Stimulated activated CD4-positive, alpha-beta T cell treated with anti-CD3 and anti-CD28 coated beads, Interleukin-15, amount 100 ng/mL, for 24 hours (primary cell): ENCODE results near the gene ATXN7L2.

Experiments
- DNase-seq: peaks from one replicate; pipeline ENCODE4 v3.0.0-alpha.2; 2020

Gene ATXN7L2

DNA sequence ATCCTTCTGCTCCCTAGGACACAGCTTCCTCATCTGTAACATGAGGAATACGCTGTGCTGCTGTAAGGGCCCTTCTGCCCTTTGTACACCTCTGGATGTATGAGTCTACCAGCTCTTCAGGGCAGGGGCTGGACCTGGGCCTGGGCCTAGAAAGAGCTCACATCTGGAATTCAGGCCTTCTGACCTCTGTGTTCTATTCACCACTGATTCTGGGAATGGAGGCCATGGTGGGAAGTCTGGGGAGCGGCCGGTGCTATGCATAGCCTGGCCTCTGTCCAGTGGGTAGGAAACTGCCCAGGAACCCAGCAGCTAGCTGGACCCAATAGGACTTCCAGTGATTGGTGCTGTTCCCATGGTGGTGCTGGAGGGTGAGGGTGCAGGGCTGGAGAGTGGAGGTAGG, 45.0 kb downstream of the ATXN7L2 start:
- DNase-seq, result no peak

DNA sequence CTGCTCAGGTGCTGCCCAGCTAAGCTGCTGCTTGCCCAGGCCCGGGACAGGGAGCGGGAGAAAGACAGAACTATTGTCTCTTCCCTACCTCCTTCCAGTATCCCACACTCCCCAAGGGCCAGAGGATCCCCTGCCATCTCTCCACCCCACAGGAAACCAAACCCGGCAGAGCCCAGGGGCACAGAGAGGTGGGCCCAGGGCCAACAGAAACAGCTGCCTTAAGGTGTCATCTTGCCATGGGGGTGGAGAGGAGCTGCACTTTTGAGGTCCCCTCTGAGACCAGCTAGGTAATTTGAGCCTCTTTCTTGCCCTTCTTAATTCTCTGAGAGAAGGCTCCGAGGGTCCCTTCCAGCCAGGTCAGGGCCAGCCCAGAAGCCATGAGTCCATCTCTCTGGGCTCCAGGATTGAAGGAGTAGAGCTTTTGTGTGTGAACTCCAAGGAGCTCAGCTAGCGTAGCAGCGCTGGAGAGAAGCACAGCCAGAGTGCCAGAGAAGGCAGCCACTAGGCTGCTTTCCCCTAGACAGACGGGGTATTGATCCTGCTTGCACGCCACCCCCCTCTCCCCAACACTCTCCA, 46.3 kb downstream of the ATXN7L2 start:
- no peak for DNase-seq

DNA sequence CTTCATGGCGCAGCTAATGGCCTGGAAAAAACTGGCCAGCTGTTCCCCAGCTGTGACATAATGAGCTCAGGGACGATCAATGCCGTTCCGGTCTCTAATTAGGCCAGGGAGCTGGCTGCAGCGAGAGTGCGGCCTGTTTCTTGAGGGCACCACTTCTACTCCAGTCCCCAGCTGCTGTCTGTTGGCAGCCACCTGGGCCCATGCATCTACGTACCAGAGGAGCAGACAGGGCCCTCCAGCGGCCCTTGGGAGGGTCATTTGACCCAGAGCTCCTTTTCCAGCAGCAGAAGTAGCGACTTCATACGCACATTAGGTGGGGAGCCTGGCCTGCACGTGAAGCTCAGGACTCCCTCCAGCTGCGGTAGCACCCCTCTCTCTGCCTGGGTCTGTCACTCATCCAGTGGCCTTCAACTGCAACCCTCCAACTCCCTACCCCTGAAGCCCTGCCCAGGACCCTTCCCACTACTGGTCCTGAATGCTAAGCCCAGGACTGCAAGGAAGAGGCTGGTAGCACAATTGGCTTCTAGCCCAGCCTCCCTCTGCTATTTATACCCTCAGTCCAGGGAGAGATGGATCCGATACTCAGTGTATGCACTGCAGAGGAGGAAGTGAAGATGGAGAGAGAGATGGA, 46.9 kb downstream of the ATXN7L2 start:
- no peak for DNase-seq

DNA sequence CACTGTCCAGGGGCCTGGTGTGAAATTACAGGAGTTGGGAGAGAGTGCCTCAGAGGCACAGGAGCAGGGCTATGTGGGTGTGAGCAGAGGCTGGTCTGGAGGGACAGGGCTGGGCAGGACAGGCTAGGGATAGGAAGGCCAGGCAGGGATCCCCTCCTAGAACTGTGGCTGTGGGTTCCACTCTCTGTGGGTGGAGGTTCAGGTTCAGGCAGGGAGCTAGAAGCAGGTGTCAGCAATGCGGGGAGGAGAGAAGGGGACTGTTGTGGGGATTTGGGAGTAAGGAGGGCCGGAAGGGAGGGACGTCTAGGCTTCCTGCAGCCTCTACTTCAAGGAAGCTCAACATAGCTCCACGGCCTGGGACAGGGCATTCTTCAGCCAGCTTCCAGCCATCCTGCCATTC, 47.7 kb downstream of the ATXN7L2 start:
- DNase-seq, result no peak

DNA sequence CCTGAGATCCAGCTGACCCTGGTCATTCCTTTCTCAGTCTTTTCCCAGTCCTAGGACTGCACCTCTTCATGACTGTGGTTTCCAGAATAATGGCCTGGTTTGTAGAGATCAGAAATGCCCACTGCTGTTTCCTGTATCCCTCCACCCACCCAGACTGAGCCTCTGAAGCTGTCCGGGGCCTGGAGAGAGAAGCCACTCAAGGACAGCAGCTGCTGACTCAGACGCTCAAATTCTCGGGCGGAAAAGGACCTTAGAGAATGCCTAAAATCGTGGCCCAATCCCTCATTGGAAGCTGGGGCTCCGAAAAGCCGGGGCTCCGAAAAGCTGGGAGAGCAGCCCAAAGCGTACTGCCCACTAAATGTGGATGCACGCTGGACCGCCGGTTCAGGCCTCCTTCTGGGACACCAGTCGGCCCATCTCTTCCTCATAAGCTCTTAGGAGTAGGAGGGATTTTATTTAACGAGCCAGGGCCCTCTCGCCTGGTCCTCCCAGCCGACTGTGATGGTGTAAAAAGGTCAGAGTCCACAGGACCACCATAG, 48.2 kb downstream of the ATXN7L2 start:
- DNase-seq, result no peak

DNA sequence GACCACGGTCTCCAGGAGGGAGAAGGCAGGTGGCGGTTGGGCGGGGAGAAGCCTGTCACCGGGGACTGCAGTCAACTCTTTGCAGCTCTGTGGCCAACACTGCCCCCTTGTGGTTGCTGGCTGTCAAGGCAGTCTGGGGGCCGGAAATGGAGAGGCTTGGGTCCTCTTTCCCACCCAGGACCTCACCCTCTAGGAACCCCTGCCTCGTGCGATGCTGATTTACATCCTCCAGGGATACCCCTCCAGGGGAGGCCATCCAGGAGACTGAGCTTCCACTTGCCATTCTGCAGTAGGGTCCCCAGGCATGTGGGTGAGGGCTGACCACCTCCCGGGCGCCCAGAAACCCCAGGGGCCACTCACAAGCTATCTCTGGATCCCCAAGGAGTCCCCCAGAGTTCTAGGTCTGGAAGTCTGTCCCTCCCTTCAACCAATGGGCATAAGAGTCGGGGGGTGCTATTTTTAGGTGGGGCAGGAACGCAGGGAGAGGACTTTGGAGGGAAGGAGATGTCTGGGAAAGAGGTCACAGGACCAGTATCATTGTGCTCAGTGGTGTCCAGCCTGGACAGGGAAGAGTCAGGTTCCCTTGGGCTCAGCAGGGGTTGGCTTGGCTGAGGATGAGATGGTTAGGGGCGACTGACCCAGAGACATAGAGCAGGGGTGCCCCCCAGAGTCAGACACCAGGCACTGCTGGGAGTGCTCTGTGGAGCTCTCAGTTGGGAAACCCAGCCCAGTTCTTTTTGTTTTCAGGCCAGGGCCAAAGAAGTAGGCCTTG, 48.8 kb downstream of the ATXN7L2 start:
- DNase-seq, result peak; percentile 93

DNA sequence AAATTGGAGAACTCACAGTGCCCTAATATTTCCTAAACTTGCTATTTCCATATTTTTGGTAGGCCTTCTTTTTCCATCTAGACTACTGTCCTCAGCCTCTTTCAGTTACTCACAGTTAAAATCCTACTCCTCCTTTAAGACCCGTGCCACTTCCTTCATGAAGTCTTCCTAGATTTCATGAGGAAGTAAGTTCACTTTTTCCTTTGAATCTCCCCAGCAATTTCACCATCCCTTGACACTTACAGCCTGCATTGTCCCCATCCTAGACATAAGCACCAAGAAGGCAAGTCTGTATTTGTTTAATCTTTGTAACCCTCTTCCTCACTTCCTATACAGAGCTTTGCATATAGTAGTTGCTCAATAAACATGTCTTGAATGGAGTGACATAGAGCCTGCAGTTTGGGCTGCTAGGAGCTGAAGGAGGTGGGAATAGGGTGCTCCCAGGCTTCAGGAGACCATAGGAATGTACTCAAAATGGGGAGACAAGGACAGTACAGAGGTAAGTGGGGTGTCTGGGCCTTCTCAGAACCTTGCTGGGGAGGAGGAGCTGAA, 50.7 kb downstream of the ATXN7L2 start:
- no peak for DNase-seq

DNA sequence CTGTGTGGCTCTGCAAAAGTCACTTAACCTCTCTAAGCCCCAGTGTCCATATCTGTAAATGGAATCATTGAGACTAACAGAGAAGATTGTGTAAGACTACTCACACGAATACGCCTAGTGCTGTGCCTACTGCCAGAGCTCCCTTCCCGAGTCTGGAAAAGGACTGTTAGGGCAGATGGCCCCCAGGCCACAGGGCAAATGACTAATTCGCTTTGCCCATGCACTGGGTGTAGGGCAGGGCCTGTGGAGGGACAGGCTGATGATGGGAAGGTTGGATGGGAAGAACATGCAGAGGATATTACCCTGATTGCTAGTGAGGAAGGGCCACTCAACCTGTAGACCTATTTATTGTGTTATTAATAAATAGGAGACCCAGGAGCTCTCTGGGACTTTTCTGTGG, 51.8 kb downstream of the ATXN7L2 start:
- DNase-seq, result no peak

DNA sequence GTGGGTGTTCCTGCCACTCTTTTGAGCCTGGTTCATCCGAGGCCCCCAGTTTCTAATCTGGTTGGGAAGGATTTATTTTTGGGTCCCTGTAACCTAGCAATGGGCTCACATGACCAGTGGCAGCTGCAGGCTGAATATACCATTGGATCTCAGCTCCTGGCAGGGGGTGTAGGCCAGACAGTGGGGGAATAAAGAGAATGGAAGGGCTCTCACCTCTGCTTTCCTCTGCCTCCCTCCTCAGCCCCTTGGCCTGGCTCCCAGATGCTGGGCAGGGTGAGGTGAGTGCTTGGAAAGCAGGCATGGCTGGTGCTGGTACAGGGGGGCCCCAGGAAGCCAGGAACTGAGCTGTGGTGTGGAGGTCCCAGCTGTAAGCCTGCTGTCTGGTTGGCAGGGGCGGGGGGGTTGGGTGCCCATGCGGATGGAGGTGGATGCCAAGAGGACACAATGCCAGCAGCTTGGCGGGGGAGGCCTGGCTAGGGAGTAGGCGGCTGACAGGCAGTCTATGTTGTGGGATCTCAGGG, 52.3 kb downstream of the ATXN7L2 start:
- DNase-seq, result no peak

DNA sequence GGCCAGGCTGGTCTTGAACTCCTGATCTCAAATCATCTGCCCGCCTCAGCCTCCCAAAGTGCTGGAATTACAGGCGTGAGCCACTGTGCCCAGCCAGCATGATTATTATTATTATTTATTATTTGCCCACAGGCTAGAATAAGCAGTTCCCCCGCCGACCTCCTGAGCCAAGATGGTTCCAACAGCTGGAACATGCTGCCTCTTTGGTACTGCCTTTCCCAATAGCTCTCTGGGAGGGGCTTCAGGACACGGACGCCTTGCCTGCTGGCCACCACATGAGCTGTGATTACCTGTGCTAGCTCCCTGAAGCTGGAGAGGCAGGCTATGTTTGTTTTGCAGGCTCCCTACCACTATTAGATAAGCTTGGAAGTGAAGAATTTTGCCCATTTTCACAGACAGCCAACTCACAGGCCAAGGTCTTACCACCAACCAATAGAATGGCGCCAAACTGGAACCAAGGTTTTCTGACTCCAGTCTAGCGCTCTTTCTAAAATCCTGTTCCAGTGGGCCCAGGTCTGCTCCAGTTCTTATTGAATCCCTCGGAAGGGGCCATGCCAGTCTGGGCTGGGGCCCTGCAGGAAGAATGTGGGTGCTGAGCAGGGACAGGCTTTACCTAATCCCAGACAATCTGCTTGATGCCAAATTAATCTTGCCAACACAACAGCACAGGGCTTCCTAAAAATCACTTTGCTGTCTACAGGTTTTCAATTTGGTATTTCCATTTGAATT, 53.9 kb downstream of the ATXN7L2 start:
- DNase-seq, result no peak

DNA sequence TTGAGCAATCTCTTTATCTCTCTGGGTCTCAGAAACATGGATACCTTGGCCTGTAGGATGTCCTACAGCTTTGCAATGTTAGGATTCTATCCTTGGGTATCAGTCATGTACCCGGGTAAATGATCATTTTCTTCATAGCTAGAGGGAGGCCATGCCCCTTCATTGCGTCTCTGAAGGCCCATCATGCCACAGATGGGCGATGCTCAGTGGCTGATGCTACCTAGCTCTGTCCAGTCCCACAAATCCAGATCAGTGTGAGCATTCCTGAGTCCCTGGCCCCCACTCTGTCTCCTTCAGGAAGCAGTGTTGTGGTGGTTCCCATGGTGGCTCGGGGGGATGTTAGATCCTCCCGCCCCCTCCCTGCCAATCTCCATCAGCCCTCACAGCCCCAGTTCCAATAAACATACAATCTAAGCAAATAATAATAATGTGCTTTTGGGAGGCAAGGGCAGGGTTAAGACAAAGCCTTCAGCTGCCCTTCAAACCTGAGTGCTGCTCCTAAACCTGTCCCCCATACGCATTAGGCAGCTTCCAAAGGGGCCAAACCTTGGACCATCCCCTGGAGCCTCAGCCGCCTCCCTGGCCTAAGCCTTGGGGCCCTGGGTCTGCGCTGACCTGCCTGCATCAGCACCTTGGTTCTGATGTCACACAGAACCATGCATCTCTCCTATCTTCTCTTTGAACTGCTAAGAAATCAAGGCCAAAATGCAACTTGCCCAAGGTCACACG, 55.3 kb downstream of the ATXN7L2 start:
- no peak for DNase-seq

DNA sequence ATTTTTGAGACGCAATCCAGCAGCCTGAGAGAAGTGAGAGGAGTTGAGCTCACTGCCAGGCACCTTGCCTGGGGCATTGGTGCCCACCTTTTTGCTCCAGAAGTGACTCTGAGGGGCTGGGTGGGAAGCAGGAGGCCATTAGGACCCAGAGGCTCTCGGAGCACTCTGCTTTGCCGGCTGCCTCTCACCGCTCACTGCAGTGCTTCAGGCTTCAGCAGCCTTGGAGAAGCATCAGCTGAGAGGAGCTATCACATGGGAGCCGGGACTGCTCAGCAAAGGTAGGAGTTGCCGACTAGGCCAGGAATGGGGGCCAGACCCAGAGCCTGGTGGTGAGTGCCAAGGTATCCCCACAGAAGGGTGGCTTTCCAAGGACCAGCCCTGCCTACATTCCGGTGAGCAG, 56.0 kb downstream of the ATXN7L2 start, which contains the start of gene GPR61:
TSS of gene GPR61 (plus strand) at position 197 of the 400 bp plus-strand sequence. CDS start 3,151 bp downstream, outside the sequence.
- DNase-seq, result no peak

DNA sequence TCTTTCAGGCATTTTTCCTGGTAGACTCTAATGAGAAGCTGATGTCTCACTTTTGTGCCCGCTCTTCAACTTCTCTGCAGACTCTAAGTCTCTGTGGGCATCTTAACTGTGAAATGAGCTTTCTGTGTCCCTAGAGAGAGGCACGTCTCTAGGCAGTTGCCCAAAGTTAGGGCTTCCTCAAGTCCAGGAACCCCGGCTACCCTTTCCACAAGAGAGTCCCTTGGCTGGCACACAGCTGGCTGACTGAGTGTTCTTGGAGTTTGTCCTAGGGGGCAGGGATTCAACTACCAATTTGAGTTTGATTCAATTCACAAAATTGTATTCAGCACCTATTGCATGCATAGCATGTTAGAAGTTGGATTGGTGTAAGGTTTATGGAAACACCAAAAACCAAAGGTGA, 57.4 kb downstream of the ATXN7L2 start:
- no peak for DNase-seq
